Measurements from ENCODE around the gene CNPY1. TPM values are rescaled to one million over a fixed set of nuclear protein-coding genes. Genes with fewer than 3 reads are reported as not detected.

The CNPY1 gene
- total RNA-seq, 1 donor from 2014 or later, result not detected

DNA sequence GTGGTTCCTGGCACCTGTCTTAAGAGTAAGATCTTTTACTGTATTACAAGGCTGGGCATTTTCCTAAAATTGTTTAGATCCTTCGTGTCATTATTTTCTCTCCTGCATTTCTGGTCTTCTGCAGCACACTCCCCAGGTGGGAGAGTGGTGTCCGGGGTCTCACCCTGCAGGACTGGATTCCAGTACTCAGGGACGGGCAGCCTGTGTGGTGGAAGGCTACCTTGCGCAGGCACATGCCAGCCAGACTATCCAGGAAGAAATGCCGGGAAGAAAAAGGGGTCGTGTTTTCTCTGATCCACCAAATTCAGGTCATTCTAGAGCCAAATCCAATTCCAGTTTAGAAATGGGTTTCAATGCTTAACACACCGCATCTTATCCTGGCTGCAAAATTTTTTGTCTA, 27.7 kb downstream of the CNPY1 start:
- Mint-ChIP-seq H3K36me3 (ENCODE audit: unreplicated experiment) (no peaks in the 10 kb centered on the region), H3K9me3 (ENCODE audit: unreplicated experiment) (peaks cover 3% of the 10 kb centered on the region), H3K27ac (ENCODE audit: unreplicated experiment) (no peak overlapping the region), H3K27me3 (ENCODE audit: unreplicated experiment) (peaks cover 9% of the 10 kb centered on the region), H3K4me1 (ENCODE audit: low read depth, unreplicated experiment) (no peaks in the 10 kb centered on the region), H3K4me3 (ENCODE audit: unreplicated experiment) (no peak overlapping the region)
- TF ChIP-seq, protein P1, sequence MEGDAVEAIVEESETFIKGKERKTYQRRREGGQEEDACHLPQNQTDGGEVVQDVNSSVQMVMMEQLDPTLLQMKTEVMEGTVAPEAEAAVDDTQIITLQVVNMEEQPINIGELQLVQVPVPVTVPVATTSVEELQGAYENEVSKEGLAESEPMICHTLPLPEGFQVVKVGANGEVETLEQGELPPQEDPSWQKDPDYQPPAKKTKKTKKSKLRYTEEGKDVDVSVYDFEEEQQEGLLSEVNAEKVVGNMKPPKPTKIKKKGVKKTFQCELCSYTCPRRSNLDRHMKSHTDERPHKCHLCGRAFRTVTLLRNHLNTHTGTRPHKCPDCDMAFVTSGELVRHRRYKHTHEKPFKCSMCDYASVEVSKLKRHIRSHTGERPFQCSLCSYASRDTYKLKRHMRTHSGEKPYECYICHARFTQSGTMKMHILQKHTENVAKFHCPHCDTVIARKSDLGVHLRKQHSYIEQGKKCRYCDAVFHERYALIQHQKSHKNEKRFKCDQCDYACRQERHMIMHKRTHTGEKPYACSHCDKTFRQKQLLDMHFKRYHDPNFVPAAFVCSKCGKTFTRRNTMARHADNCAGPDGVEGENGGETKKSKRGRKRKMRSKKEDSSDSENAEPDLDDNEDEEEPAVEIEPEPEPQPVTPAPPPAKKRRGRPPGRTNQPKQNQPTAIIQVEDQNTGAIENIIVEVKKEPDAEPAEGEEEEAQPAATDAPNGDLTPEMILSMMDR (IDR thresholded peaks at IDR 0.05; ENCODE audit: partially characterized antibody, unreplicated experiment), result no peak
- no peak for DNase-seq

DNA sequence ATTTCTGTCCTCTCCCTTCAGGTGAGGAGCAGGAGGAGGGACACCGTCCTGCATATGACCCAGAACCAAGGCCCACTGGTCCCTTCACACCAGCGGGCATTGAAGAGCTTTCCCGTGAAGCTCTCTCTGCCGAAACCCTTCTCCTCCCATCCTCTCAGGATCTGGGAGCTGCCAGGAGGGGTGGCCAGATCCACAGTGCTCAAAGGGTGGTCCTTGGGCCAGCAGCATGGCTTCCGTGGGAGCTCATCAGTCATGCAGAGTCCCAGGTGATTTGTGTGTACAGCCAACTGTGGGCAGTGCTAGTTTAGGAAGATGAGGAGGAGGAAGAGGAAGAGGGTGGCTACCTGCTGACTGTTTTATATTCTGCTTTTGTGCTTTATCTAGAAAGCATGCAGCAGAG, 28.4 kb downstream of the CNPY1 start:
- Mint-ChIP-seq H3K27ac (ENCODE audit: unreplicated experiment) (no peak overlapping the region), H3K27me3 (ENCODE audit: unreplicated experiment) (peaks cover 9% of the 10 kb centered on the region), H3K4me3 (ENCODE audit: unreplicated experiment) (no peak overlapping the region), H3K36me3 (ENCODE audit: unreplicated experiment) (no peaks in the 10 kb centered on the region), H3K4me1 (ENCODE audit: low read depth, unreplicated experiment) (no peaks in the 10 kb centered on the region), H3K9me3 (ENCODE audit: unreplicated experiment) (peaks cover 2% of the 10 kb centered on the region)
- DNase-seq, result no peak
- TF ChIP-seq, protein P1 (IDR thresholded peaks at IDR 0.05; ENCODE audit: partially characterized antibody, unreplicated experiment), result no peak

DNA sequence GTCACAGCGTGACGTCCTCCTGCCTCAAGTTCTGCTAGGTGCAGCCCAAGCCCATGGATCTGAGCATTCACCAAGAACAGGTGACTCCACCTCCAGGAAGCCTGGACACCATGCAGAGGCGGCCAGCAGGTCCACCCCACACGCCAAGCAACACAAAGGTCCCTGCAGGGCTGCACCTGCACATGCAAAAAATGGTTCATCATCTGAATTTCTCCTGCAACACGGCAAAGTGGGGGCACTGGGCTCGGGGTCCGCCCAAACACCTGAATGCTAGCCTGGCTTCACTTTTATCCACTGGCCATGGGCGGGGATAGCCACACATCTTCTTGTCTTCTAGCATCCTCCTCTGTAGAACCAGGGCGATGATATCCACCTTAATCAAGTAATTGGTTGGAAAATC, 28.9 kb downstream of the CNPY1 start:
- Mint-ChIP-seq H3K4me3 (ENCODE audit: unreplicated experiment) (no peak overlapping the region), H3K27ac (ENCODE audit: unreplicated experiment) (no peak overlapping the region), H3K9me3 (ENCODE audit: unreplicated experiment) (peaks cover 2% of the 10 kb centered on the region), H3K36me3 (ENCODE audit: unreplicated experiment) (no peaks in the 10 kb centered on the region), H3K4me1 (ENCODE audit: low read depth, unreplicated experiment) (no peaks in the 10 kb centered on the region), H3K27me3 (ENCODE audit: unreplicated experiment) (peaks cover 9% of the 10 kb centered on the region)
- TF ChIP-seq, protein P1 (IDR thresholded peaks at IDR 0.05; ENCODE audit: partially characterized antibody, unreplicated experiment), result no peak
- no peak for DNase-seq

DNA sequence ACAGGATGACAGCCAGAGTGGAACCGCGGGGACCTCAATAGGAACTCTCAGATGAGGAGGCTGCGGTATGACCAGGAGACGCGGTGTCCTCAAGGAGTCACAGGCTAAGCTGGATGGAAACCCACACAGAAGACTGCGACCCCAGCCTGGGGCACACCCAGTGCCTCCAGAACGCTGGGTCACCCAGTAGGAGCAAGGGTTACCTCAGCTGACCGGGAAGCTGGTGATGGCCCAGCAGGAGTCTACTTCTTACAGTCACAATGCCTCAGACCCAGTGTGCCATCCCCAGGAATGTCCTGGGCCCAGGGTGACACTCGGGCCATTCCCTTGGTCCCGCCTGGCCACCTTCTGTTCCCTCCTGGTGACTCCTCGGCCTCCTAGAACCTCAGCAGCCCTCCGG, 29.9 kb downstream of the CNPY1 start:
- Mint-ChIP-seq H3K27me3 (ENCODE audit: unreplicated experiment) (peaks cover 9% of the 10 kb centered on the region), H3K36me3 (ENCODE audit: unreplicated experiment) (no peaks in the 10 kb centered on the region), H3K9me3 (ENCODE audit: unreplicated experiment) (peaks cover 2% of the 10 kb centered on the region), H3K27ac (ENCODE audit: unreplicated experiment) (no peak overlapping the region), H3K4me1 (ENCODE audit: low read depth, unreplicated experiment) (no peaks in the 10 kb centered on the region), H3K4me3 (ENCODE audit: unreplicated experiment) (no peak overlapping the region)
- TF ChIP-seq, protein P1 (IDR thresholded peaks at IDR 0.05; ENCODE audit: partially characterized antibody, unreplicated experiment), result no peak
- no peak for DNase-seq

DNA sequence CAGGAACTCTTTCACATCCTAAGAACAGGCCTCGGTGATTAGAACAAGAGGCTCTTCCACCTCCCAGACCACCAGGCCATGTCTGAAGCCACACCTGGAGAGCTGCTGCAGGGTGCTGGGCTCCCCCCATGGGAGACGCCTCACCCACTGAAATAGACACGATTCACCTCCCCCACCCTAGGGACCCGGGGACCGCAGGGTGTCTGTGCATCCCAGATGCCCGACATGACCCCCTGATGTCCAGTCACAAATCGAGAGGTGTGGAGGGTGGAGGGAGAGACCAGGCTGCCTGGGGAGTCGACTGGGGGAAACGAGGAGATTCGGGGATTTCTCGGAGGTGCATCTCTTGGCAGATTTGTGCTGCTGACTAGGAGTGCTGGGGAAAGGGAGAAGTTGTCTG, 31.0 kb downstream of the CNPY1 start:
- H3K4me1 Mint-ChIP-seq (ENCODE audit: low read depth, unreplicated experiment), result no peaks in the 10 kb centered on the region
- H3K9me3 Mint-ChIP-seq (ENCODE audit: unreplicated experiment), result peaks cover 4% of the 10 kb centered on the region
- no peak overlapping the region for H3K27ac Mint-ChIP-seq (ENCODE audit: unreplicated experiment)
- no peak overlapping the region for H3K4me3 Mint-ChIP-seq (ENCODE audit: unreplicated experiment)
- TF ChIP-seq, protein P1 (IDR thresholded peaks at IDR 0.05; ENCODE audit: partially characterized antibody, unreplicated experiment), result no peak
- peaks cover 14% of the 10 kb centered on the region for H3K27me3 Mint-ChIP-seq (ENCODE audit: unreplicated experiment)
- H3K36me3 Mint-ChIP-seq (ENCODE audit: unreplicated experiment), result no peaks in the 10 kb centered on the region
- no peak for DNase-seq
